WTC11 (cell line): ENCODE data around the gene N4BP2L2. TPM values are rescaled to one million over a fixed set of nuclear protein-coding genes. Genes with fewer than 3 reads are reported as not detected.
A peak's percentile ranks its signal among the peaks of the same experiment; 100 is the strongest.

Source experiments
- ATAC-seq: fragments of 200-7000 bp; cut with Tn5 transposase; 2 replicates; pipeline ENCODE4 v1.10.0; 2021; ENCODE audit warnings: mild to moderate bottlenecking, moderate library complexity
- CTCF ChIA-PET: fragments of 300-600 bp; sonication (Branson Sonifier 250); formaldehyde crosslinking; loops from one replicate; lab custom pipeline; 2021; ENCODE audit warnings: antibody characterized with exemption; lab: Charles Lee
- POLR2A ChIA-PET: fragments of 350-600 bp; sonication (Branson Sonifier 250); formaldehyde crosslinking; loops from one replicate; lab custom pipeline; 2021; ENCODE audit warnings: antibody characterized with exemption; lab: Charles Lee
- DNase-seq: peaks from one replicate; pipeline ENCODE4 v3.0.0; 2021; ENCODE audit warnings: low spot score
- H3K27ac Mint-ChIP-seq: 2 replicates; pipeline ENCODE4 v1.8.0; 2021; ENCODE audit warnings: mixed read lengths
- H3K27me3 Mint-ChIP-seq: 2 replicates; pipeline ENCODE4 v1.8.0; 2021; ENCODE audit warnings: low read depth, mild to moderate bottlenecking, moderate library complexity, mixed read lengths
- H3K36me3 Mint-ChIP-seq: 2 replicates; pipeline ENCODE4 v1.8.0; 2021; ENCODE audit warnings: mixed read lengths
- H3K4me1 Mint-ChIP-seq: 2 replicates; pipeline ENCODE4 v1.8.0; 2022; ENCODE audit warnings: mixed read lengths
- H3K4me3 Mint-ChIP-seq: 2 replicates; pipeline ENCODE4 v1.8.0; 2021; ENCODE audit warnings: mild to moderate bottlenecking, moderate library complexity, mixed read lengths
- H3K9me3 Mint-ChIP-seq: 2 replicates; pipeline ENCODE4 v1.8.0; 2021; ENCODE audit warnings: mixed read lengths
- ATF1 ChIP-seq: sonication (generic); formaldehyde crosslinking; IDR thresholded peaks from 2 replicates; pipeline ENCODE4 v1.8.1; 2023; ENCODE audit warnings: mild to moderate bottlenecking, moderate library complexity, missing genetic modification reagents
- ATF3 ChIP-seq: sonication (generic); formaldehyde crosslinking; conservative IDR thresholded peaks from 2 replicates; pipeline ENCODE4 v1.8.1; 2022; ENCODE audit warnings: mild to moderate bottlenecking, missing genetic modification reagents
- E2F5 ChIP-seq: sonication (generic); formaldehyde crosslinking; IDR thresholded peaks from 2 replicates; pipeline ENCODE4 v1.8.1; 2022; ENCODE audit warnings: mild to moderate bottlenecking, moderate library complexity, missing genetic modification reagents
- GABPB1 ChIP-seq: sonication (generic); formaldehyde crosslinking; IDR thresholded peaks from 2 replicates; pipeline ENCODE4 v1.8.1; 2023; ENCODE audit warnings: mild to moderate bottlenecking, missing genetic modification reagents
- JUN ChIP-seq: sonication (generic); formaldehyde crosslinking; IDR thresholded peaks from 2 replicates; pipeline ENCODE4 v1.8.0; 2023; ENCODE audit warnings: mild to moderate bottlenecking, missing genetic modification reagents
- NFATC4 ChIP-seq: fragments of 250-450 bp; sonication (Bioruptor Pico); IDR thresholded peaks from 2 replicates; pipeline ENCODE4 v1.9.0; 2021; ENCODE audit warnings: mild to moderate bottlenecking
- NFE2L1 ChIP-seq: sonication (generic); formaldehyde crosslinking; IDR thresholded peaks from 2 replicates; pipeline ENCODE4 v1.8.1; 2023; ENCODE audit warnings: missing genetic modification reagents
- NR2C2 ChIP-seq: sonication (generic); formaldehyde crosslinking; IDR thresholded peaks from 2 replicates; pipeline ENCODE4 v1.8.0; 2022; ENCODE audit warnings: mild to moderate bottlenecking, missing genetic modification reagents
- SOX15 ChIP-seq: fragments of 250-450 bp; sonication (Bioruptor Pico); IDR thresholded peaks from 2 replicates; pipeline ENCODE4 v1.9.0; 2021; ENCODE audit warnings: mild to moderate bottlenecking
- ZNF263 ChIP-seq: sonication (generic); formaldehyde crosslinking; IDR thresholded peaks from 2 replicates; pipeline ENCODE4 v1.8.1; 2022; ENCODE audit warnings: low read depth, mild to moderate bottlenecking, moderate library complexity, missing genetic modification reagents
- ZNF671 ChIP-seq: fragments of 250-450 bp; sonication (Bioruptor Pico); IDR thresholded peaks from 2 replicates; pipeline ENCODE4 v1.8.0; 2021; ENCODE audit warnings: mild to moderate bottlenecking
- ZSCAN18 ChIP-seq: fragments of 250-450 bp; sonication (Bioruptor Pico); IDR thresholded peaks from 2 replicates; pipeline ENCODE4 v2.1.2; 2022; ENCODE audit warnings: mild to moderate bottlenecking, moderate library complexity
- total RNA-seq: library from RNA; stranded (reverse); gene quantifications from 3 replicates; pipeline ENCODE4 v1.2.3, GENCODE V29; 2021
- TF ChIP-seq, protein P1 (sequence below): sonication (generic); formaldehyde crosslinking; IDR thresholded peaks from 2 replicates; pipeline ENCODE4 v1.8.0; 2022; ENCODE audit warnings: mild to moderate bottlenecking, missing genetic modification reagents
- TF ChIP-seq, protein P2 (sequence below): sonication (generic); formaldehyde crosslinking; IDR thresholded peaks from 2 replicates; pipeline ENCODE4 v1.8.1; 2023; ENCODE audit warnings: mild to moderate bottlenecking, missing genetic modification reagents, moderate library complexity
- TF ChIP-seq, protein P3 (sequence below): sonication (generic); formaldehyde crosslinking; IDR thresholded peaks from 2 replicates; pipeline ENCODE4 v1.8.0; 2023; ENCODE audit warnings: missing genetic modification reagents
- TF ChIP-seq, protein P4 (sequence below): sonication (generic); formaldehyde crosslinking; IDR thresholded peaks from 2 replicates; pipeline ENCODE4 v1.8.1; 2023; ENCODE audit warnings: mild to moderate bottlenecking, moderate library complexity, missing genetic modification reagents
- TF ChIP-seq, protein P5 (sequence below): sonication (generic); formaldehyde crosslinking; IDR thresholded peaks from 2 replicates; pipeline ENCODE4 v1.8.0; 2022; ENCODE audit warnings: mild to moderate bottlenecking, missing genetic modification reagents

N4BP2L2 gene
- total RNA-seq, 1 experiment from 2014 or later, result 68.9 TPM

- CTCF ChIA-PET, result interaction anchor here (0.6 to 1.3 kb wide), 7 partner anchors 9 to 504 kb away, joined by 3 to 11 read pairs (median 3); partner anchors contain the start of gene N4BP2L1
- no peak for TF ChIP-seq E2F5 (CRISPR knock-in tag)
These were observed 124.0 kb downstream of the N4BP2L2 start for GRCh38 chr13:32414580-32414979.

GRCh38 chr13:32413284-32413683, 125.3 kb downstream of the N4BP2L2 start:
- TF ChIP-seq NFATC4 (CRISPR knock-in tag) (no peak), ZNF263 (CRISPR knock-in tag) (no peak), JUN (CRISPR knock-in tag) (no peak), SOX15 (CRISPR knock-in tag) (no peak), NFE2L1 (CRISPR knock-in tag) (no peak), ATF1 (CRISPR knock-in tag) (no peak), ZNF671 (CRISPR knock-in tag) (no peak)
- TF ChIP-seq, protein P1, sequence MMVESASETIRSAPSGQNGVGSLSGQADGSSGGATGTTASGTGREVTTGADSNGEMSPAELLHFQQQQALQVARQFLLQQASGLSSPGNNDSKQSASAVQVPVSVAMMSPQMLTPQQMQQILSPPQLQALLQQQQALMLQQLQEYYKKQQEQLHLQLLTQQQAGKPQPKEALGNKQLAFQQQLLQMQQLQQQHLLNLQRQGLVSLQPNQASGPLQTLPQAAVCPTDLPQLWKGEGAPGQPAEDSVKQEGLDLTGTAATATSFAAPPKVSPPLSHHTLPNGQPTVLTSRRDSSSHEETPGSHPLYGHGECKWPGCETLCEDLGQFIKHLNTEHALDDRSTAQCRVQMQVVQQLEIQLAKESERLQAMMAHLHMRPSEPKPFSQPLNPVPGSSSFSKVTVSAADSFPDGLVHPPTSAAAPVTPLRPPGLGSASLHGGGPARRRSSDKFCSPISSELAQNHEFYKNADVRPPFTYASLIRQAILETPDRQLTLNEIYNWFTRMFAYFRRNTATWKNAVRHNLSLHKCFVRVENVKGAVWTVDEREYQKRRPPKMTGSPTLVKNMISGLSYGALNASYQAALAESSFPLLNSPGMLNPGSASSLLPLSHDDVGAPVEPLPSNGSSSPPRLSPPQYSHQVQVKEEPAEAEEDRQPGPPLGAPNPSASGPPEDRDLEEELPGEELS (CRISPR knock-in tag), result no peak
- TF ChIP-seq, all 79 proteins: peak for 0
- peaks cover 12% of the 10 kb centered on the region for H3K9me3 Mint-ChIP-seq
- H3K27ac Mint-ChIP-seq, result no peak overlapping the region
- ChIA-PET CTCF (interaction anchor here (0.6 kb wide), 1 partner anchor 248 kb away, joined by 3 read pairs; no protein-coding TSS in a partner anchor), POLR2A (no interaction called here)
- no peak overlapping the region for H3K4me3 Mint-ChIP-seq
- no peak for ATAC-seq
- H3K4me1 Mint-ChIP-seq, result peaks cover 29% of the 10 kb centered on the region
- H3K27me3 Mint-ChIP-seq, result peaks cover 5% of the 10 kb centered on the region
- DNase-seq, result no peak
- peaks cover 11% of the 10 kb centered on the region for H3K36me3 Mint-ChIP-seq

More at GRCh38 chr13:32414580-32414979, 124.0 kb downstream of the N4BP2L2 start:
- H3K27me3 Mint-ChIP-seq, result peaks cover 4% of the 10 kb centered on the region
- no peak overlapping the region for H3K27ac Mint-ChIP-seq
- H3K9me3 Mint-ChIP-seq, result peaks cover 22% of the 10 kb centered on the region
- ATAC-seq (no peak), DNase-seq (no peak)
- POLR2A ChIA-PET, result no interaction called here
- no peak overlapping the region for H3K4me3 Mint-ChIP-seq
- peaks cover 16% of the 10 kb centered on the region for H3K4me1 Mint-ChIP-seq
- H3K36me3 Mint-ChIP-seq, result peaks cover 21% of the 10 kb centered on the region

DNA sequence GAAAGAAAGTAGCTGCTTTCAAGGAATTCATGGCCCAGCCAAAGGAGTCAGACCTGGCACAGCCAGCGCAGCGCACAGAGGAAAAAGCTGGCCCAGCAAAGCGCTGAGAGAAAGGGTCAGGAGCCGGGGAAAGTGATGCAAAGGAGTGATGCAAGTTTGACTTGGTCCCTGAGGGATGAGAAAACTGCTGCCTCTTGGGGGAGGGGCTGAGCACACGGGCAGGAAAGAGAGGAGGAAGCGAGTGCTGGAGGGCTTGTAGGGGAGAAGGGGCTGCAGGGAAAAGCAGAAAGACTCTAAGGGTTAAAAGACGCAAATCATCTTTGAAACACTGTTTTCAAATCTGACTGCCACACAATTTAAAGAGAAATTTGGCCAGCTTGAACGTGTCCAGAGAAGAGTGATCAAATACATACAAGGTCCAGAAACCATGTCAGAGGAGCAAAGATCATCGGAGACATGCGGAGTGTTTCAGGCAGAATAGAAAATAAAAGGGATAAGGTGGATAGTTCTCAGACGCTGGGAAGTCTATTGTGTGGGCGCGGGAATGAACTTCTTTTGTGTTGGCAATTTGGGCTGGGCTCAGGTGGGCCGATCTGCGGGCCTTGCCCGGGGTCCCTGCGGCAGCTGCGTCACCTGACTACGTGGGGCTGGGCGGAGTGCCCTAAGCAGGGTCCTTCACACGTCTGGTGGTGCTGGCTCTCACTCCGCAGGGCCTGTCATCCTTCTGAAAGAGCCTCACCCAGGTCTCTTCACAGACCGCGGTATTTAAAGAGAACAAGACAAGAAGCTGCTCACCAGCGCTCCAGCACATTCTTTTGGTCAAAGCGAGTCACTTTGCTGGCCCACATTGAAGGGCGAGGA, 128.8 kb downstream of the N4BP2L2 start:
- Mint-ChIP-seq H3K27ac (peak overlapping the region; percentile 18), H3K4me3 (peak overlapping the region; percentile 82), H3K36me3 (no peaks in the 10 kb centered on the region), H3K4me1 (peaks cover 24% of the 10 kb centered on the region), H3K27me3 (peaks cover 7% of the 10 kb centered on the region), H3K9me3 (no peaks in the 10 kb centered on the region)
- DNase-seq (peak; percentile 70), ATAC-seq (peak; percentile 91)
- POLR2A ChIA-PET, result interaction anchor here (1.5 to 1.8 kb wide), 2 partner anchors 18 to 95 kb away, joined by 6 to 9 read pairs; partner anchors contain the start of genes BRCA2, N4BP2L1 and ZAR1L
- CTCF ChIA-PET, result interaction anchor here (1.3 to 1.4 kb wide), 2 partner anchors 176 to 245 kb away, joined by 3 to 4 read pairs; no protein-coding TSS in a partner anchor
- TF ChIP-seq, protein P2, sequence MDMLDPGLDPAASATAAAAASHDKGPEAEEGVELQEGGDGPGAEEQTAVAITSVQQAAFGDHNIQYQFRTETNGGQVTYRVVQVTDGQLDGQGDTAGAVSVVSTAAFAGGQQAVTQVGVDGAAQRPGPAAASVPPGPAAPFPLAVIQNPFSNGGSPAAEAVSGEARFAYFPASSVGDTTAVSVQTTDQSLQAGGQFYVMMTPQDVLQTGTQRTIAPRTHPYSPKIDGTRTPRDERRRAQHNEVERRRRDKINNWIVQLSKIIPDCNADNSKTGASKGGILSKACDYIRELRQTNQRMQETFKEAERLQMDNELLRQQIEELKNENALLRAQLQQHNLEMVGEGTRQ, result peak; percentile 79
- peak; percentile 57; the same call in 1 of the 2 replicates for TF ChIP-seq GABPB1 (CRISPR knock-in tag)
- no peak for TF ChIP-seq NR2C2
- TF ChIP-seq, protein P3, sequence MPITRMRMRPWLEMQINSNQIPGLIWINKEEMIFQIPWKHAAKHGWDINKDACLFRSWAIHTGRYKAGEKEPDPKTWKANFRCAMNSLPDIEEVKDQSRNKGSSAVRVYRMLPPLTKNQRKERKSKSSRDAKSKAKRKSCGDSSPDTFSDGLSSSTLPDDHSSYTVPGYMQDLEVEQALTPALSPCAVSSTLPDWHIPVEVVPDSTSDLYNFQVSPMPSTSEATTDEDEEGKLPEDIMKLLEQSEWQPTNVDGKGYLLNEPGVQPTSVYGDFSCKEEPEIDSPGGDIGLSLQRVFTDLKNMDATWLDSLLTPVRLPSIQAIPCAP (CRISPR knock-in tag), result no peak
- TF ChIP-seq, protein P4, sequence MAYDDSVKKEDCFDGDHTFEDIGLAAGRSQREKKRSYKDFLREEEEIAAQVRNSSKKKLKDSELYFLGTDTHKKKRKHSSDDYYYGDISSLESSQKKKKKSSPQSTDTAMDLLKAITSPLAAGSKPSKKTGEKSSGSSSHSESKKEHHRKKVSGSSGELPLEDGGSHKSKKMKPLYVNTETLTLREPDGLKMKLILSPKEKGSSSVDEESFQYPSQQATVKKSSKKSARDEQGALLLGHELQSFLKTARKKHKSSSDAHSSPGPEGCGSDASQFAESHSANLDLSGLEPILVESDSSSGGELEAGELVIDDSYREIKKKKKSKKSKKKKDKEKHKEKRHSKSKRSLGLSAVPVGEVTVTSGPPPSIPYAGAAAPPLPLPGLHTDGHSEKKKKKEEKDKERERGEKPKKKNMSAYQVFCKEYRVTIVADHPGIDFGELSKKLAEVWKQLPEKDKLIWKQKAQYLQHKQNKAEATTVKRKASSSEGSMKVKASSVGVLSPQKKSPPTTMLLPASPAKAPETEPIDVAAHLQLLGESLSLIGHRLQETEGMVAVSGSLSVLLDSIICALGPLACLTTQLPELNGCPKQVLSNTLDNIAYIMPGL (CRISPR knock-in tag), result no peak
- TF ChIP-seq ZNF263 (CRISPR knock-in tag), result no peak
- no peak for TF ChIP-seq ZSCAN18 (CRISPR knock-in tag)
- TF ChIP-seq ATF3 (CRISPR knock-in tag), result peak; percentile 87; the same call in 1 of the 2 replicates
- TF ChIP-seq, protein P5, sequence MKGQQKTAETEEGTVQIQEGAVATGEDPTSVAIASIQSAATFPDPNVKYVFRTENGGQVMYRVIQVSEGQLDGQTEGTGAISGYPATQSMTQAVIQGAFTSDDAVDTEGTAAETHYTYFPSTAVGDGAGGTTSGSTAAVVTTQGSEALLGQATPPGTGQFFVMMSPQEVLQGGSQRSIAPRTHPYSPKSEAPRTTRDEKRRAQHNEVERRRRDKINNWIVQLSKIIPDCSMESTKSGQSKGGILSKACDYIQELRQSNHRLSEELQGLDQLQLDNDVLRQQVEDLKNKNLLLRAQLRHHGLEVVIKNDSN (CRISPR knock-in tag), result peak; percentile 77
